ENCODE data around the gene DAW1. TPM values are rescaled to one million over a fixed set of nuclear protein-coding genes. Genes with fewer than 3 reads are reported as not detected.

Gene DAW1
- total RNA-seq, 1 donor = under 0.01 TPM

DNA sequence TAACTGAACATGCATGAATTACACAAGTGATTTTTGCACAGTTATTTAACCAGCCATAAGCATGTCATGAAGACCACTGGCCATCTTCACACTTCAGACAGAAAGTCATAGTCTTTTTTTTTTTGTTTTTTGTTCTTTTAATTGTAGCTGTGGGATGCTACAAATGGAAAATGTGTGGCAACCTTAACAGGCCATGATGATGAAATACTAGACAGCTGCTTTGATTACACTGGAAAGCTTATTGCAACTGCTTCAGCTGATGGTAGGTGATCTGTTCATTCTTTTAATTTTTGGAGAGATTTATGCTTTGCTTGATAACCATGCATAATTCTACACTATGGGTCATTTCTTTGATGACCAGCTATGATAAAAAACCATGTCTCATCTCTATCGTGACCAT lies 35.6 kb downstream of the DAW1 start:
- Histone ChIP-seq H4K20me1 (ENCODE audit: insufficient read depth, low read length) (no peaks in the 10 kb centered on the region), H3K4me1 (ENCODE audit: insufficient read depth, low read length) (no peaks in the 10 kb centered on the region), H3K4me3 (ENCODE audit: insufficient read depth, low read length) (no peak overlapping the region), H3K27me3 (ENCODE audit: insufficient read depth, low read length) (no peaks in the 10 kb centered on the region), H3K9me3 (ENCODE audit: low read depth, low read length) (no peaks in the 10 kb centered on the region), H3K79me2 (ENCODE audit: insufficient read depth, low read length) (no peaks in the 10 kb centered on the region), H2AFZ (ENCODE audit: low read length) (no peak overlapping the region), H3K4me2 (ENCODE audit: insufficient read depth, low read length) (no peak overlapping the region), H3K36me3 (ENCODE audit: insufficient read depth, low read length) (no peaks in the 10 kb centered on the region), H3K27ac (ENCODE audit: low read depth, low read length) (no peak overlapping the region)
- TF ChIP-seq, protein P1, sequence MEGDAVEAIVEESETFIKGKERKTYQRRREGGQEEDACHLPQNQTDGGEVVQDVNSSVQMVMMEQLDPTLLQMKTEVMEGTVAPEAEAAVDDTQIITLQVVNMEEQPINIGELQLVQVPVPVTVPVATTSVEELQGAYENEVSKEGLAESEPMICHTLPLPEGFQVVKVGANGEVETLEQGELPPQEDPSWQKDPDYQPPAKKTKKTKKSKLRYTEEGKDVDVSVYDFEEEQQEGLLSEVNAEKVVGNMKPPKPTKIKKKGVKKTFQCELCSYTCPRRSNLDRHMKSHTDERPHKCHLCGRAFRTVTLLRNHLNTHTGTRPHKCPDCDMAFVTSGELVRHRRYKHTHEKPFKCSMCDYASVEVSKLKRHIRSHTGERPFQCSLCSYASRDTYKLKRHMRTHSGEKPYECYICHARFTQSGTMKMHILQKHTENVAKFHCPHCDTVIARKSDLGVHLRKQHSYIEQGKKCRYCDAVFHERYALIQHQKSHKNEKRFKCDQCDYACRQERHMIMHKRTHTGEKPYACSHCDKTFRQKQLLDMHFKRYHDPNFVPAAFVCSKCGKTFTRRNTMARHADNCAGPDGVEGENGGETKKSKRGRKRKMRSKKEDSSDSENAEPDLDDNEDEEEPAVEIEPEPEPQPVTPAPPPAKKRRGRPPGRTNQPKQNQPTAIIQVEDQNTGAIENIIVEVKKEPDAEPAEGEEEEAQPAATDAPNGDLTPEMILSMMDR (IDR thresholded peaks at IDR 0.05; ENCODE audit: extremely low read depth, low read depth, low read length) = no peak
- no peak for DNase-seq (ENCODE audit: insufficient read length, low spot score, missing footprints)

DNA sequence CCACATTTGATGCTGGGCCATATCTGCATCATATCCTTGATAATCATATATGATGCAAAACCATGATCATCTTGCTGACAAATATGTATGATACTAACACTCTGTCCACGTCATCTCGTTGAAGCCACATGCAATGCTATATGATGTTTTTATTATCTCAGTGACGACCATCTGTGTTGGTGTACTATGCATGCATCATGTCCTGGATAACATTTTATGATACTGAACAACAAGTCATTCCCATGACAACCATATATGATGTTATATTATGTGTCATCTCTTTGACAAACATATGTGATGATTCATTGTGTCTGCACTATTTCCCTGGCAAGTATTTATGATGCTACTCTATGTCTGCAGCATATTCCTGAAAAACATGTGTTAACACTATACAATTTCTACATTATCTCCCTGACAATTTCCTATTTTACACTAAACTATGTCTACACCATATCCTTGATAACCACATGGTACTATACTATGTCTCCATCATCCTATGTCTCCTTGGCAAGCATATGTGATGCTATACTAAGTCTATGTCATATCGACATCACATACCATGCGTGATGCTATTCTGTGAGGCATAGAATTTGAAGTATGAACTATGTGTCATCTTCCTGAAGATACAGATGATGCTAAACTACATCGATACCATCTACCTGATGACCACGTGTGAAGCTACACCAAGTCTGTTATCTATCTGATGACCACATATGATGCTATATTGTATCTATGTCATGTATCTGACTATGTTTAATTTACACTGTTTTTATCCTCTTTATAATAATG lies 37.0 kb downstream of the DAW1 start:
- Histone ChIP-seq H3K9me3 (ENCODE audit: low read depth, low read length) (no peaks in the 10 kb centered on the region), H3K4me2 (ENCODE audit: insufficient read depth, low read length) (no peak overlapping the region), H3K27me3 (ENCODE audit: insufficient read depth, low read length) (no peaks in the 10 kb centered on the region), H4K20me1 (ENCODE audit: insufficient read depth, low read length) (no peaks in the 10 kb centered on the region), H3K79me2 (ENCODE audit: insufficient read depth, low read length) (no peaks in the 10 kb centered on the region), H2AFZ (ENCODE audit: low read length) (no peak overlapping the region), H3K36me3 (ENCODE audit: insufficient read depth, low read length) (no peaks in the 10 kb centered on the region), H3K4me1 (ENCODE audit: insufficient read depth, low read length) (no peaks in the 10 kb centered on the region), H3K27ac (ENCODE audit: low read depth, low read length) (no peak overlapping the region), H3K4me3 (ENCODE audit: insufficient read depth, low read length) (no peak overlapping the region)
- DNase-seq (ENCODE audit: insufficient read length, low spot score, missing footprints) = no peak
- TF ChIP-seq, protein P1 (IDR thresholded peaks at IDR 0.05; ENCODE audit: extremely low read depth, low read depth, low read length) = no peak

DNA sequence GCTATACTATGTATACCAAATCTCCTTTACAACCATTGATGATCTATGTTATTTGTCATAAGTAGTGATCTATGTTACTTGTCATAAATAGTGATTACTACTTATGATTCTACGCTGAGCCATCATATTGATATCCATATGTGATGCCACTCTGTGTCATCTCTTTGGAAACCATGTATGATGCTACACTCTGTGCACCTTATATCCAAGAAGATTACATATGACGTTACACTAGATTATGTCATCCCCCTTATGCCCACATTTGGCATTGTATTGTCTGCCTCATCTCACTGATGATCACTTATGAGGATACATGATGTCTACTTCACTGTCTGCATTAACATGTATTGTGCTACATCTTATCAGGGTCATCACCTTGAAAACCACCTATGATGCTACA lies 42.9 kb downstream of the DAW1 start:
- DNase-seq (ENCODE audit: insufficient read length, low spot score, missing footprints) = no peak
- H3K79me2 ChIP-seq (ENCODE audit: insufficient read depth, low read length) = no peaks in the 10 kb centered on the region
- H2AFZ ChIP-seq (ENCODE audit: low read length) = no peak overlapping the region
- H3K27ac ChIP-seq (ENCODE audit: low read depth, low read length) = no peak overlapping the region
- no peaks in the 10 kb centered on the region for H3K9me3 ChIP-seq (ENCODE audit: low read depth, low read length)
- no peak overlapping the region for H3K4me3 ChIP-seq (ENCODE audit: insufficient read depth, low read length)
- H3K4me2 ChIP-seq (ENCODE audit: insufficient read depth, low read length) = no peak overlapping the region
- TF ChIP-seq, protein P1 (IDR thresholded peaks at IDR 0.05; ENCODE audit: extremely low read depth, low read depth, low read length) = no peak
- H4K20me1 ChIP-seq (ENCODE audit: insufficient read depth, low read length) = no peaks in the 10 kb centered on the region
- H3K36me3 ChIP-seq (ENCODE audit: insufficient read depth, low read length) = no peaks in the 10 kb centered on the region
- no peaks in the 10 kb centered on the region for H3K27me3 ChIP-seq (ENCODE audit: insufficient read depth, low read length)
- no peaks in the 10 kb centered on the region for H3K4me1 ChIP-seq (ENCODE audit: insufficient read depth, low read length)

DNA sequence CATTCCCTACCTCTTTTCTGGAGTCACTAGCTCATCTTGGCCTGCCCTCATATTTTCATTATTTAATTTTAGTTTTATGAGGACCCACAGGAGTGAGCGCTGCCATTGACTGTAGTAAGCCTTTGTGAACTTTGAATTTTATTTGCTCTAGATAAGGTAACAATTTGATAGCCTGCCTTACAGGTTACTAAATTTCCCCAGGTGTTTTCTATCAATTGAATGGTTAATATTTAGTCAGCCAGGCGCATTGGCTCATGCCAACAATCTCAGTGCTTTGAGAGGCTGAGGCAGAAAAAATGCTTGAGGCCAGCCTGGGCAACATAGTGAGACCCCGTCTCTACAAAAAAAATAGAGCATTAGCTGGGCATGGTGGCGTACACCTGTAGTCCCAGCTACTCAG lies 50.2 kb downstream of the DAW1 start:
- no peak for DNase-seq (ENCODE audit: insufficient read length, low spot score, missing footprints)
- Histone ChIP-seq H3K4me1 (ENCODE audit: insufficient read depth, low read length) (no peaks in the 10 kb centered on the region), H3K27ac (ENCODE audit: low read depth, low read length) (no peak overlapping the region), H2AFZ (ENCODE audit: low read length) (no peak overlapping the region), H3K36me3 (ENCODE audit: insufficient read depth, low read length) (no peaks in the 10 kb centered on the region), H3K4me2 (ENCODE audit: insufficient read depth, low read length) (no peak overlapping the region), H3K27me3 (ENCODE audit: insufficient read depth, low read length) (no peaks in the 10 kb centered on the region), H3K9me3 (ENCODE audit: low read depth, low read length) (no peaks in the 10 kb centered on the region), H4K20me1 (ENCODE audit: insufficient read depth, low read length) (no peaks in the 10 kb centered on the region), H3K79me2 (ENCODE audit: insufficient read depth, low read length) (no peaks in the 10 kb centered on the region), H3K4me3 (ENCODE audit: insufficient read depth, low read length) (no peak overlapping the region)
- TF ChIP-seq, protein P1 (IDR thresholded peaks at IDR 0.05; ENCODE audit: extremely low read depth, low read depth, low read length) = no peak

All from osteoblast (primary cell).